Mesothelial cell of epicardium (in vitro differentiated cells): ENCODE data around the gene JARID2. TPM values are rescaled to one million over a fixed set of nuclear protein-coding genes. Genes with fewer than 3 reads are reported as not detected.
A peak's percentile ranks its signal among the peaks of the same experiment; 100 is the strongest.
"Not testable (repeated sequence)": the region's sequence is repeated elsewhere in the genome, so short reads cannot be mapped to it uniquely, and the experiment has no call there.

Experiments
- DNase-seq, 2 experiments: peaks; one replicate each; pipeline ENCODE4 v3.0.0; 2021; ENCODE audit warnings: low spot score in 2 of 2; ENCODE audit not compliant: unreplicated experiment in 2 of 2
- H3K27ac Mint-ChIP-seq: 2 replicates; pipeline ENCODE4 v1.8.0; 2021; ENCODE audit warnings: mixed read lengths
- H3K27me3 Mint-ChIP-seq: 2 replicates; pipeline ENCODE4 v1.8.0; 2021; ENCODE audit warnings: low read depth, mixed read lengths
- H3K36me3 Mint-ChIP-seq: 2 replicates; pipeline ENCODE4 v1.8.0; 2021; ENCODE audit warnings: mixed read lengths
- H3K4me1 Mint-ChIP-seq: 2 replicates; pipeline ENCODE4 v1.8.0; 2021; ENCODE audit warnings: mixed read lengths
- H3K4me3 Mint-ChIP-seq: 2 replicates; pipeline ENCODE4 v1.8.0; 2021; ENCODE audit warnings: mild to moderate bottlenecking, moderate library complexity, mixed read lengths
- H3K9me3 Mint-ChIP-seq: 2 replicates; pipeline ENCODE4 v1.8.0; 2021; ENCODE audit warnings: mixed read lengths
- CTCF ChIP-seq: fragments of 200-600 bp; sonication (generic); IDR thresholded peaks from one replicate; pipeline ENCODE4 v1.5.0; 2021; ENCODE audit warnings: antibody characterized with exemption; ENCODE audit not compliant: unreplicated experiment
- total RNA-seq: library from RNA; stranded (reverse); gene quantifications from 3 replicates; pipeline ENCODE4 v1.2.1, GENCODE V29; 2021

Gene JARID2
- total RNA-seq, 1 donor from 2014 or later: 35.3 TPM

DNA sequence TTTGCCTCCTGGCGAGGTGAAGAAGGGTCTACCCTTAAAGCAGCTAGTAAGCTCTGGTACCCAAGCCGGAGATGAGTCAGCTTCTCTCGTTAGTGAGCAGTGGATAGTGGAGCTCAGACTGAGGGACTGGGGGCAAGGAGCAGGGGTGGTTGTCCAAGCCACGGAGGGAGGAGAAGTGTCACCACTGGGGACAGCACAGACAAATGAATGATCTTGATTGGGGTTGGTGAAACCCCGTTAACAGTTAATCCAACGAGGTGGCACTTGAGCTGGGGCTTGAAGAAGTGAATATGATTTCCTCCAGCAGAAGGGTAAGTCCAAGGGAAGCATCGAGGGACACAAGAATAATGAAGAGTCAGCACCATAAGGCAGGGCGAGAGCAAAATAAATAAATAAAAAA lies 43.0 kb downstream of the JARID2 start:
- Mint-ChIP-seq H3K4me1 (peaks cover 20% of the 10 kb centered on the region), H3K27ac (no peak overlapping the region), H3K9me3 (peaks cover 12% of the 10 kb centered on the region), H3K36me3 (peaks cover 9% of the 10 kb centered on the region), H3K27me3 (no peaks in the 10 kb centered on the region), H3K4me3 (no peak overlapping the region)
- TF ChIP-seq CTCF: no peak
- no peak for DNase-seq

DNA sequence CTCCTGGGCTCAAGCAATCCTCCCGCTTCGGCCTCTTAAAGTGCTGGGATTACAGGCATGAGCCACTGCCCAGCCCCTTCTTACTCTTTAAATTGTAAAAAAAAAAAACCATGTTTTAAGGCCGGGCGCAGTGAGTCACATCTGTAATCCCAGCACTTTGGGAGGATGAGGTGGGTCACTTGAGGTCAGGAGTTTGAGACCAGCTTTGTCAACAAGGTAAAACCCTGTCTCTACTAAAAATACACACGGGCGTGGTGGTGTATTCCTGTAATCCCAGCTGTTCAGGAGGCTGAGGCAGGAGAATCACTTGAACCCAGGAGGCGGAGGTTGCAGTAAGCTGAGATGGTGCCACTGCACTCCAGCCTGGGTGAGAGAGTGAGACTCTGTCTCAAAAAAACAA lies 43.6 kb downstream of the JARID2 start:
- not testable (repeated sequence) for DNase-seq, H3K36me3 Mint-ChIP-seq, H3K27ac Mint-ChIP-seq, H3K27me3 Mint-ChIP-seq, H3K4me3 Mint-ChIP-seq
- Mint-ChIP-seq H3K9me3 (peaks cover 12% of the 10 kb centered on the region), H3K4me1 (peaks cover 17% of the 10 kb centered on the region)

GRCh38 chr6:15290067-15290680 lies 44.3 kb downstream of the JARID2 start:
- no peak overlapping the region for H3K4me3 Mint-ChIP-seq
- no peak for TF ChIP-seq CTCF
- peaks cover 13% of the 10 kb centered on the region for H3K4me1 Mint-ChIP-seq
- H3K27ac Mint-ChIP-seq: no peak overlapping the region
- peaks cover 12% of the 10 kb centered on the region for H3K9me3 Mint-ChIP-seq
- no peaks in the 10 kb centered on the region for H3K27me3 Mint-ChIP-seq
- H3K36me3 Mint-ChIP-seq: peaks cover 9% of the 10 kb centered on the region
- no peak for DNase-seq

DNA sequence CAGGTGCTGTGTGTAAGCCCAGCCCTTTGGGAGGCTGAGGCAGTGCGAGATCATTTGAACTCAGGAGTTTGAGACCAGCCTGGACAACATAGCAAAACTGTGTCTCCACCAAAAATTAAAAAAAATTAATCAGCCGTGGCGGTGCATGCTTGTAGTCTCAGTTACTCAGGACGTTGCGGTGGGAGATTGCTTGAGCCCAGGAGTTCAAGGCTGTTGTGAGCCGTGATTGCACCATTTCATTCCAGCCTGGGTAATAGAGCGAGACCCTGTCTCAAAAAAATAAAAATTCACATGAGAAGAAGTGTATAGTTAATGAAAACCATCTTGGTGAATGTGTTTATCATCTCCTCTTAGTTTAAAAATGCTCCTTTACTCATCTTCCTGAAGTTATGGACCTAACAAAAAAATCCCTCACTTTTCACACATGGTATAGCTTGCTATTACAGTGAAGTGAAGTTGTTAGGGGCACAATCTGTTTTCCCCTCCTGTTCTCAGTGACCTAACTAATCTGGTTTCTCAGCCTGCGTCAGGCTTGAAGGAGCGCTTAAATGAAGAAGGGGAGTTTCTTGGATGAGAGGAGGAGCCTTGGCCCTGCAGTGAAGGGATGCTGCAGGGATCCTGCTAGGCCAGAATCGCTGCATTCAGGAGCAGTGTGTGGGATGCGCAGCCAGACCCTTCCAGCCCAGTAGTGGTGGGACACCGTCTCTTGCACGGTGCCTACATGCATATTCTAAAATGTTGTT lies 45.3 kb downstream of the JARID2 start:
- H3K4me1 Mint-ChIP-seq: peaks cover 7% of the 10 kb centered on the region

GRCh38 chr6:15292721-15293302 lies 46.9 kb downstream of the JARID2 start:
- H3K27ac Mint-ChIP-seq: no peak overlapping the region
- DNase-seq: no peak
- H3K4me3 Mint-ChIP-seq: no peak overlapping the region
- H3K27me3 Mint-ChIP-seq: no peaks in the 10 kb centered on the region
- H3K9me3 Mint-ChIP-seq: peaks cover 12% of the 10 kb centered on the region
- H3K4me1 Mint-ChIP-seq: peaks cover 14% of the 10 kb centered on the region
- no peak for TF ChIP-seq CTCF
- peaks cover 9% of the 10 kb centered on the region for H3K36me3 Mint-ChIP-seq

More for the DNA sequence above, 45.3 kb downstream of the JARID2 start:
- no peak for DNase-seq
- Mint-ChIP-seq H3K27me3 (no peaks in the 10 kb centered on the region), H3K4me3 (no peak overlapping the region), H3K27ac (peak overlapping the region; percentile 17), H3K9me3 (peaks cover 12% of the 10 kb centered on the region), H3K36me3 (peaks cover 9% of the 10 kb centered on the region)
- no peak for TF ChIP-seq CTCF

DNA sequence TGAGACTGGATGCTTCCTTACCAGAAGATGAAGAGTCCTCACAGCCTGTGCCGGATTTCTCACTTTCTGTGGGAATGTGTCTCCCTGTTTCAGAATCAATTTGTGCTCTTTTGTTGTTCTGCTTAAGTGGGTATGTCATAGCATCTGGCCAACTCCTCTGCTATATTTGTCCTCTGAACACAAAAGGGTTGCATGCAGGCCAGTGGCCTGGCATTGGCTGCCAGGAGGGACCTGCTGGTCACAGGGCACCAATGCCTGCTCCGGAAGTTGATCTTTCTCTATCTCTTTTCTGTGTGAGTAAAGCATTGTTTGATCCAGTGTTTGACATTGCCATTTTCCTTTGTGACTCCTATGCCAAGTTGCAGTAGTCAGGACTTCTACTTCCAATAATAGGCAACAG lies 47.8 kb downstream of the JARID2 start:
- H3K27me3 Mint-ChIP-seq: no peaks in the 10 kb centered on the region
- DNase-seq: no peak
- H3K9me3 Mint-ChIP-seq: peaks cover 11% of the 10 kb centered on the region
- TF ChIP-seq CTCF: no peak
- peaks cover 9% of the 10 kb centered on the region for H3K36me3 Mint-ChIP-seq
- peaks cover 14% of the 10 kb centered on the region for H3K4me1 Mint-ChIP-seq
- no peak overlapping the region for H3K27ac Mint-ChIP-seq
- no peak overlapping the region for H3K4me3 Mint-ChIP-seq
